Stomach (tissue), 9 donors: ENCODE measurements around the gene PDE6A. TPM values are rescaled to one million over a fixed set of nuclear protein-coding genes. Genes with fewer than 3 reads are reported as not detected.

ENCODE experiments used
- DNase-seq, 2 donors: peaks; one replicate each; pipeline versions ENCODE4 v3.0.0 to v3.0.0-alpha.2; 2013 to 2019
- H3K27ac ChIP-seq, 5 donors: fragments of 200-600 bp in 4 of 5; sonication (generic) in 4 of 5; one replicate each; pipeline ENCODE4 v1.5.1; 2013 to 2019; ENCODE audit warnings: mild to moderate bottlenecking in 1 of 5, moderate library complexity in 1 of 5
- H3K27me3 ChIP-seq, 3 donors: fragments of 200-600 bp; sonication (generic); one replicate each; pipeline ENCODE4 v1.5.1; 2017 to 2019; ENCODE audit warnings: mixed run types in 1 of 3
- H3K36me3 ChIP-seq, 4 donors: fragments of 200-600 bp; sonication (generic); 1 replicate in 3 of 4; 2 replicates in 1 of 4; pipeline ENCODE4 v1.5.1; 2016 to 2019
- H3K4me1 ChIP-seq, 4 donors: fragments of 200-600 bp; sonication (generic); one replicate each; pipeline ENCODE4 v1.5.1; 2016 to 2019
- H3K4me3 ChIP-seq, 4 donors: fragments of 200-600 bp; sonication (generic) in 3 of 4; one replicate each; pipeline ENCODE4 v1.5.1; 2016 to 2019; ENCODE audit warnings: mild to moderate bottlenecking in 1 of 4
- H3K9me3 ChIP-seq, 4 donors: fragments of 200-600 bp; sonication (generic); one replicate each; pipeline ENCODE4 v1.5.1; 2016 to 2019
- EP300 ChIP-seq: sonication (generic); formaldehyde crosslinking; IDR thresholded peaks from one replicate; pipeline ENCODE4 v1.6.1; 2017; ENCODE audit warnings: antibody characterized with exemption
- POLR2A ChIP-seq, 4 donors: fragments of 450-650 bp; IDR thresholded peaks; one replicate each; pipeline ENCODE4 v1.6.1; 2016; ENCODE audit warnings: antibody characterized with exemption in 4 of 4, control low read depth in 2 of 4, mild to moderate bottlenecking in 1 of 4, moderate library complexity in 1 of 4
- POLR2AphosphoS5 ChIP-seq, 3 donors: sonication (generic); formaldehyde crosslinking; IDR thresholded peaks; one replicate each; pipeline ENCODE4 v1.6.1; 2016; ENCODE audit warnings: antibody characterized with exemption in 3 of 3
- WGBS, 5 donors: extraction: QIAGEN DNeasy Blood & Tissue Kit in 3 of 5; methylation state at CpG; one replicate each; pipeline versions ENCODE4 v1.1.5 to v1.1.7; 2013 to 2018; 5-methylcytosine and 5-hydroxymethylcytosine counted together
- intact Hi-C: fragments of 100-400 bp; cut with DNase I; formaldehyde crosslinking; loops from one replicate; pipeline ENCODE4 v1.15.1; 2023; ENCODE audit warnings: low total_unique reads
- polyA plus RNA-seq, 3 donors: library from polyadenylated mRNA; stranded (reverse); fragments of 200-250 nt; gene quantifications; one replicate each; pipeline ENCODE4 v1.2.3, GENCODE V29; 2013
- total RNA-seq, 5 donors: library from RNA; depleted of rRNA; stranded (reverse); fragments of >200 nt; gene quantifications; one replicate each; pipeline versions ENCODE4 v1.1.0 to v1.2.3, GENCODE V29; 2014 to 2016
- TF ChIP-seq, protein P1 (sequence below), 7 experiments: fragments of 450-650 bp in 4 of 7; fragments of 200-600 bp in 3 of 7; sonication (generic) in 3 of 7; IDR thresholded peaks; one replicate each; pipeline ENCODE4 v1.5.1; 2016 to 2019; ENCODE audit warnings: antibody characterized with exemption in 7 of 7, control low read depth in 2 of 7, mild to moderate bottlenecking in 1 of 7
- donor health status: healthy with polysubstance abuse.
- donor health status: Bipolar disorder and iron deficiency.
- donor health status: healthy.

Gene PDE6A
- total and polyA plus RNA-seq, 8 donors, result under 0.01 to 0.80 TPM; not detected in 6

DNA sequence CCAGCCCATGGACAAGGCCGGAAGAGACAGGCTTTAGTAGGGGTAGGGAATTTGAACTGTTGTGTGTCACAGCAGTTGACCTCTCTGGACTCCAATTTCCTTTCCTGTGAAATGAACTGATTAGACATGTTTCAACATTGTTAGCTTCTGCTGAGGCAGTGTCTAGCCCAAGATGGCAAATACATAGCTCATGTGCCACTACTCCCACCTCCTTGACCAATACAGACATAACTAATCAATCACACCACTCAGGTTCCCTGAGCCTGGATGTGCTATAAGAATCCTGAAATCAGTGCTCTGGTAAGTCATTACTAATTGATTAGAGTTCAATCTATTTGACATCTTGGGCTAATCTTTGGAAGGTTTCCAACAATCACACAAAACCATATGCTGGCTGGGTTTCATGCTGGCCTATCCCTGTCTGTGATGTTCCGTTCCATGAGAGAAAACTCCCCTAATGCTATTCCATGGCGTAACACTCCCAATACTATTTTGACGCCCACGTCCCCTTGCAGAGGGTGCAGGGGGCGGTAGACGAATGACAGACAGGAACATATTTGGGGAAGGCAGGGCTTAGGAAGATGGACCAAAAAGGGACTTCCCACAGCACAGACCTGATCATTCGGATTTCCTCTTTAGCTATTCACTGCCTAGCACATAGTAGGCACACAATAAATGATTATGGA is 95.2 kb downstream of the PDE6A start:
- Histone ChIP-seq H3K27me3 (no peaks in the 10 kb centered on the region), H3K27ac (no peak overlapping the region), H3K36me3 (peaks cover 35 to 72% (median 59%) of the 10 kb centered on the region in 4 donors), H3K4me3 (no peak overlapping the region), H3K9me3 (no peaks in the 10 kb centered on the region), H3K4me1 (peaks cover 0 to 6% (median 0%) of the 10 kb centered on the region in 4 donors)
- TF ChIP-seq EP300, result no peak
- no peak for TF ChIP-seq POLR2AphosphoS5 (IDR thresholded peaks at IDR 0.05)
- TF ChIP-seq, protein P1, sequence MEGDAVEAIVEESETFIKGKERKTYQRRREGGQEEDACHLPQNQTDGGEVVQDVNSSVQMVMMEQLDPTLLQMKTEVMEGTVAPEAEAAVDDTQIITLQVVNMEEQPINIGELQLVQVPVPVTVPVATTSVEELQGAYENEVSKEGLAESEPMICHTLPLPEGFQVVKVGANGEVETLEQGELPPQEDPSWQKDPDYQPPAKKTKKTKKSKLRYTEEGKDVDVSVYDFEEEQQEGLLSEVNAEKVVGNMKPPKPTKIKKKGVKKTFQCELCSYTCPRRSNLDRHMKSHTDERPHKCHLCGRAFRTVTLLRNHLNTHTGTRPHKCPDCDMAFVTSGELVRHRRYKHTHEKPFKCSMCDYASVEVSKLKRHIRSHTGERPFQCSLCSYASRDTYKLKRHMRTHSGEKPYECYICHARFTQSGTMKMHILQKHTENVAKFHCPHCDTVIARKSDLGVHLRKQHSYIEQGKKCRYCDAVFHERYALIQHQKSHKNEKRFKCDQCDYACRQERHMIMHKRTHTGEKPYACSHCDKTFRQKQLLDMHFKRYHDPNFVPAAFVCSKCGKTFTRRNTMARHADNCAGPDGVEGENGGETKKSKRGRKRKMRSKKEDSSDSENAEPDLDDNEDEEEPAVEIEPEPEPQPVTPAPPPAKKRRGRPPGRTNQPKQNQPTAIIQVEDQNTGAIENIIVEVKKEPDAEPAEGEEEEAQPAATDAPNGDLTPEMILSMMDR (IDR thresholded peaks at IDR 0.05), result no peak
- no peak for TF ChIP-seq POLR2A (IDR thresholded peaks at IDR 0.05)
- intact Hi-C loops, result no loop called here
- WGBS, 5 donors, result 93 to 98% (median 95%) methylated on average over 8 of the region's 8 CpGs
- DNase-seq, result no peak

DNA sequence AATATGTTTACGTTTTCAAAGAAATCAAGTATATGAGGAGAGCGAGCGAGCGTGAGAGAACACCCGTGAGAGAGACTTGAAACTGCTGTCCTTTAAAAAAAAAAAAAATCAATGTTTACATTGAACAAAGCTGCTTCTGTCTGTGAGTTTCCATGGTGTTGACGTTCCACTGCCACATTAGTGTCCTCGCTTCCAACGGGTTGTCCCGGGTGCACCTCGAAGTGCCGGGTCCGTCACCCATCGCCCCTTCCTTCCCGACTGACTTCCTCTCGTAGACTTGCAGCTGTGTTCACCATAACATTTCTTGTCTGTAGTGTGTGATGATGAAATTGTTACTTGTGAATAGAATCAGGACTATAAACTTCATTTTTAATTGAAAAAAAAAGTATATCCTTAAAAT is 97.0 kb downstream of the PDE6A start:
- DNase-seq, result no peak
- intact Hi-C loops, result no loop called here
- WGBS, 5 donors, result 76 to 83% (median 78%) methylated on average over 15 of the region's 15 CpGs
- Histone ChIP-seq H3K9me3 (no peaks in the 10 kb centered on the region), H3K36me3 (peaks cover 40 to 86% (median 74%) of the 10 kb centered on the region in 4 donors), H3K4me1 (no peaks in the 10 kb centered on the region), H3K4me3 (no peak overlapping the region), H3K27ac (no peak overlapping the region), H3K27me3 (no peaks in the 10 kb centered on the region)
- TF ChIP-seq POLR2A (IDR thresholded peaks at IDR 0.05) (no peak), POLR2AphosphoS5 (IDR thresholded peaks at IDR 0.05) (no peak), EP300 (no peak)
- TF ChIP-seq, protein P1 (IDR thresholded peaks at IDR 0.05), result no peak

DNA sequence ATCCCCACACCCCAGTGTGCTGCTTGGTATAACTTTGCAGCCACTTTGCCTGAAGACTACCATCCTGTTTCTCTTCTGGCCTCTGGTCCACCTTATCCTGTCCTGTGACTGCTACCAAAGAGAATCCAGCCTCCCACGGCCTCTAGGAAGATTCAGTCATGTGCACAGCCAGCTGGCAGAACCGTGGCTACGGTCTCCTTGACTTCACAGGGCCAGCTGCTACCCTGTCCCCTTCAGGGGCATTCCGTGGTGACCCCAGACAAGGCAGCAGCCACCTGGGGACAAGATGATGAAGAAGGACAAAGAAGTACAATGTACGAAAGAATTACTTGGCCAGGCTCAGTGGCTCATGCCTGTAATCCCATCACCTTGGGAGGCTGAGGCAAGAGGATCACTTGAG is 98.6 kb downstream of the PDE6A start:
- WGBS, 5 donors, result 90 to 98% (median 93%) methylated on average over 4 to 5 of the region's 5 CpGs
- intact Hi-C loops, result no loop called here
- DNase-seq, result no peak
- H3K27ac ChIP-seq, result no peak overlapping the region
- no peaks in the 10 kb centered on the region for H3K27me3 ChIP-seq
- TF ChIP-seq, protein P1 (IDR thresholded peaks at IDR 0.05), result no peak
- TF ChIP-seq POLR2A (IDR thresholded peaks at IDR 0.05) (no peak), POLR2AphosphoS5 (IDR thresholded peaks at IDR 0.05) (no peak), EP300 (no peak)
- H3K4me1 ChIP-seq, result no peaks in the 10 kb centered on the region
- H3K36me3 ChIP-seq, result peaks cover 46 to 94% (median 85%) of the 10 kb centered on the region in 4 donors
- H3K9me3 ChIP-seq, result no peaks in the 10 kb centered on the region
- no peak overlapping the region for H3K4me3 ChIP-seq

DNA sequence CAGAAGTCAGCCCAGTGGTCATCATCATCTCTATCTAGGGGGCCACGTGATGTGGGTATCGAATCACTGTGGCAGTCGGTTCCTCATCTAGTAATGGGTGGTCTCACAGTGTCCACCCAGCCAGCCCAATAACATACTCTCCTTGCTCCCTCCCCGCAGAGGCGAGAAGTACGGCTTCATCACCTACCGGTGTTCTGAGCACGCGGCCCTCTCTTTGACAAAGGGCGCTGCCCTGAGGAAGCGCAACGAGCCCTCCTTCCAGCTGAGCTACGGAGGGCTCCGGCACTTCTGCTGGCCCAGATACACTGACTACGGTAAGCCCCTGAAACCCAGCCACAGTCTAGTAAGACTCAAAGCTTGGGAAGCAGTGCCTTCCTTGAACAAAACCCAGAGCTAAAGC is 99.0 kb downstream of the PDE6A start:
- no peaks in the 10 kb centered on the region for H3K4me1 ChIP-seq
- TF ChIP-seq POLR2A (IDR thresholded peaks at IDR 0.05) (no peak), POLR2AphosphoS5 (IDR thresholded peaks at IDR 0.05) (no peak), EP300 (no peak)
- TF ChIP-seq, protein P1 (IDR thresholded peaks at IDR 0.05), result no peak
- DNase-seq, result no peak
- no peaks in the 10 kb centered on the region for H3K27me3 ChIP-seq
- no peaks in the 10 kb centered on the region for H3K9me3 ChIP-seq
- intact Hi-C loops, result no loop called here
- no peak overlapping the region for H3K4me3 ChIP-seq
- no peak overlapping the region for H3K27ac ChIP-seq
- WGBS, 5 donors, result 97 to 98% (median 98%) methylated on average over 14 to 15 of the region's 15 CpGs
- peaks cover 46 to 98% (median 87%) of the 10 kb centered on the region in 4 donors for H3K36me3 ChIP-seq
